ENCODE data around the gene PSMB11. TPM values are rescaled to one million over a fixed set of nuclear protein-coding genes. Genes with fewer than 3 reads are reported as not detected.
A peak's percentile ranks its signal among the peaks of the same experiment; 100 is the strongest.
"Not testable (repeated sequence)": the region's sequence is repeated elsewhere in the genome, so short reads cannot be mapped to it uniquely, and the experiment has no call there.

PSMB11 gene
- polyA plus RNA-seq, 2 donors = not detected

GRCh38 chr14:23002592-23002991 is 39.4 kb upstream of the PSMB11 start:
- Histone ChIP-seq H3K27me3 (ENCODE audit: control insufficient read depth in 1 of 2, insufficient read depth in 2 of 2, low read length in 2 of 2) (no peaks in the 10 kb centered on the region), H3K4me3 (ENCODE audit: low read depth in 1 of 2, low read length in 2 of 2) (no peak overlapping the region), H3K27ac (ENCODE audit: low read depth in 2 of 2, low read length in 1 of 2) (no peak overlapping the region), H3K36me3 (ENCODE audit: control insufficient read depth in 2 of 2, insufficient read depth in 2 of 2, low read length in 1 of 2) (no peaks in the 10 kb centered on the region), H3K9me3 (ENCODE audit: control insufficient read depth in 2 of 2, insufficient read depth in 1 of 2, low read depth in 1 of 2, low read length in 1 of 2) (no peaks in the 10 kb centered on the region), H3K4me1 (ENCODE audit: control insufficient read depth in 2 of 2, insufficient read depth in 2 of 2, low read length in 1 of 2) (no peaks in the 10 kb centered on the region)
- WGBS, 2 donors = 96 to 97% methylated on average over 3 of the region's 3 CpGs

- not testable (repeated sequence) for H3K9me3 ChIP-seq (ENCODE audit: control insufficient read depth in 2 of 2, insufficient read depth in 1 of 2, low read depth in 1 of 2, low read length in 1 of 2); H3K36me3 ChIP-seq (ENCODE audit: control insufficient read depth in 2 of 2, insufficient read depth in 2 of 2, low read length in 1 of 2); H3K4me1 ChIP-seq (ENCODE audit: control insufficient read depth in 2 of 2, insufficient read depth in 2 of 2, low read length in 1 of 2); H3K27me3 ChIP-seq (ENCODE audit: control insufficient read depth in 1 of 2, insufficient read depth in 2 of 2, low read length in 2 of 2); H3K4me3 ChIP-seq (ENCODE audit: low read depth in 1 of 2, low read length in 2 of 2); H3K27ac ChIP-seq (ENCODE audit: low read depth in 2 of 2, low read length in 1 of 2)
- 95 to 98% methylated on average over 4 of the region's 4 CpGs for WGBS, 2 donors
Measured at GRCh38 chr14:23004274-23004673, 37.7 kb upstream of the PSMB11 start.

GRCh38 chr14:23005451-23006187 is 36.4 kb upstream of the PSMB11 start:
- no peaks in the 10 kb centered on the region for H3K4me1 ChIP-seq (ENCODE audit: control insufficient read depth in 2 of 2, insufficient read depth in 2 of 2, low read length in 1 of 2)
- no peak overlapping the region for H3K27ac ChIP-seq (ENCODE audit: low read depth in 2 of 2, low read length in 1 of 2)
- H3K27me3 ChIP-seq (ENCODE audit: control insufficient read depth in 1 of 2, insufficient read depth in 2 of 2, low read length in 2 of 2) = no peaks in the 10 kb centered on the region
- H3K4me3 ChIP-seq (ENCODE audit: low read depth in 1 of 2, low read length in 2 of 2) = peak overlapping the region in 1 of 2 donors; percentile 84
- 71 to 72% methylated on average over 3 of the region's 3 CpGs for WGBS, 2 donors
- no peaks in the 10 kb centered on the region for H3K36me3 ChIP-seq (ENCODE audit: control insufficient read depth in 2 of 2, insufficient read depth in 2 of 2, low read length in 1 of 2)
- no peaks in the 10 kb centered on the region for H3K9me3 ChIP-seq (ENCODE audit: control insufficient read depth in 2 of 2, insufficient read depth in 1 of 2, low read depth in 1 of 2, low read length in 1 of 2)

GRCh38 chr14:23006188-23006534 is 35.9 kb upstream of the PSMB11 start:
- Histone ChIP-seq H3K9me3 (ENCODE audit: control insufficient read depth in 2 of 2, insufficient read depth in 1 of 2, low read depth in 1 of 2, low read length in 1 of 2) (no peaks in the 10 kb centered on the region), H3K36me3 (ENCODE audit: control insufficient read depth in 2 of 2, insufficient read depth in 2 of 2, low read length in 1 of 2) (no peaks in the 10 kb centered on the region), H3K4me1 (ENCODE audit: control insufficient read depth in 2 of 2, insufficient read depth in 2 of 2, low read length in 1 of 2) (no peaks in the 10 kb centered on the region), H3K4me3 (ENCODE audit: low read depth in 1 of 2, low read length in 2 of 2) (peak overlapping the region in 1 of 2 donors; percentile 84), H3K27me3 (ENCODE audit: control insufficient read depth in 1 of 2, insufficient read depth in 2 of 2, low read length in 2 of 2) (no peaks in the 10 kb centered on the region), H3K27ac (ENCODE audit: low read depth in 2 of 2, low read length in 1 of 2) (peak overlapping the region; percentile 93 to 99)
- WGBS, 2 donors = 40 to 51% methylated on average over 5 of the region's 5 CpGs

GRCh38 chr14:23006544-23007419 is 35.2 kb upstream of the PSMB11 start:
- Histone ChIP-seq H3K36me3 (ENCODE audit: control insufficient read depth in 2 of 2, insufficient read depth in 2 of 2, low read length in 1 of 2) (no peaks in the 10 kb centered on the region), H3K9me3 (ENCODE audit: control insufficient read depth in 2 of 2, insufficient read depth in 1 of 2, low read depth in 1 of 2, low read length in 1 of 2) (no peaks in the 10 kb centered on the region), H3K4me1 (ENCODE audit: control insufficient read depth in 2 of 2, insufficient read depth in 2 of 2, low read length in 1 of 2) (no peaks in the 10 kb centered on the region), H3K4me3 (ENCODE audit: low read depth in 1 of 2, low read length in 2 of 2) (peak overlapping the region; percentile 66 to 84), H3K27ac (ENCODE audit: low read depth in 2 of 2, low read length in 1 of 2) (peak overlapping the region; percentile 93 to 99), H3K27me3 (ENCODE audit: control insufficient read depth in 1 of 2, insufficient read depth in 2 of 2, low read length in 2 of 2) (no peaks in the 10 kb centered on the region)
- 1% methylated on average over 62 of the region's 62 CpGs for WGBS, 2 donors

GRCh38 chr14:23008831-23009230 is 33.2 kb upstream of the PSMB11 start:
- Histone ChIP-seq H3K4me3 (ENCODE audit: low read depth in 1 of 2, low read length in 2 of 2) (no peak overlapping the region), H3K36me3 (ENCODE audit: control insufficient read depth in 2 of 2, insufficient read depth in 2 of 2, low read length in 1 of 2) (no peaks in the 10 kb centered on the region), H3K9me3 (ENCODE audit: control insufficient read depth in 2 of 2, insufficient read depth in 1 of 2, low read depth in 1 of 2, low read length in 1 of 2) (no peaks in the 10 kb centered on the region), H3K27me3 (ENCODE audit: control insufficient read depth in 1 of 2, insufficient read depth in 2 of 2, low read length in 2 of 2) (no peaks in the 10 kb centered on the region), H3K4me1 (ENCODE audit: control insufficient read depth in 2 of 2, insufficient read depth in 2 of 2, low read length in 1 of 2) (no peaks in the 10 kb centered on the region), H3K27ac (ENCODE audit: low read depth in 2 of 2, low read length in 1 of 2) (no peak overlapping the region)
- WGBS, 2 donors = 24 to 37% methylated on average over 3 of the region's 3 CpGs

GRCh38 chr14:23009483-23009938 is 32.5 kb upstream of the PSMB11 start:
- Histone ChIP-seq H3K27me3 (ENCODE audit: control insufficient read depth in 1 of 2, insufficient read depth in 2 of 2, low read length in 2 of 2) (no peaks in the 10 kb centered on the region), H3K36me3 (ENCODE audit: control insufficient read depth in 2 of 2, insufficient read depth in 2 of 2, low read length in 1 of 2) (no peaks in the 10 kb centered on the region), H3K9me3 (ENCODE audit: control insufficient read depth in 2 of 2, insufficient read depth in 1 of 2, low read depth in 1 of 2, low read length in 1 of 2) (no peaks in the 10 kb centered on the region), H3K27ac (ENCODE audit: low read depth in 2 of 2, low read length in 1 of 2) (peak overlapping the region; percentile 51 to 94), H3K4me1 (ENCODE audit: control insufficient read depth in 2 of 2, insufficient read depth in 2 of 2, low read length in 1 of 2) (no peaks in the 10 kb centered on the region), H3K4me3 (ENCODE audit: low read depth in 1 of 2, low read length in 2 of 2) (peak overlapping the region in 1 of 2 donors; percentile 61)
- WGBS, 2 donors = 16 to 18% methylated on average over 8 of the region's 8 CpGs

GRCh38 chr14:23009939-23010726 is 31.9 kb upstream of the PSMB11 start, which contains the start of gene C14orf93:
TSS of gene C14orf93 (minus strand) at chr14:23010143. CDS start at chr14:22999023, 11,120 bp downstream.
- H3K27ac ChIP-seq (ENCODE audit: low read depth in 2 of 2, low read length in 1 of 2) = peak within 1 kb of the TSS; percentile 87 to 94

GRCh38 chr14:23013054-23013748 is 28.8 kb upstream of the PSMB11 start:
- H3K4me3 ChIP-seq (ENCODE audit: low read depth in 1 of 2, low read length in 2 of 2) = no peak overlapping the region

More at GRCh38 chr14:23009939-23010726, 31.9 kb upstream of the PSMB11 start, which contains the start of gene C14orf93:
- Histone ChIP-seq H3K4me3 (ENCODE audit: low read depth in 1 of 2, low read length in 2 of 2) (peak within 1 kb of the TSS; percentile 61 to 62), H3K9me3 (ENCODE audit: control insufficient read depth in 2 of 2, insufficient read depth in 1 of 2, low read depth in 1 of 2, low read length in 1 of 2) (no peaks in the 10 kb centered on the region), H3K36me3 (ENCODE audit: control insufficient read depth in 2 of 2, insufficient read depth in 2 of 2, low read length in 1 of 2) (no peaks in the 10 kb centered on the region), H3K27me3 (ENCODE audit: control insufficient read depth in 1 of 2, insufficient read depth in 2 of 2, low read length in 2 of 2) (no peaks in the 10 kb centered on the region), H3K4me1 (ENCODE audit: control insufficient read depth in 2 of 2, insufficient read depth in 2 of 2, low read length in 1 of 2) (no peaks in the 10 kb centered on the region)
- whole genome bisulfite sequencing, 2 donors = 1 to 2% methylated on average over 39 to 40 of the region's 40 CpGs

More at GRCh38 chr14:23013054-23013748, 28.8 kb upstream of the PSMB11 start:
- H3K36me3 ChIP-seq (ENCODE audit: control insufficient read depth in 2 of 2, insufficient read depth in 2 of 2, low read length in 1 of 2) = no peaks in the 10 kb centered on the region
- no peaks in the 10 kb centered on the region for H3K27me3 ChIP-seq (ENCODE audit: control insufficient read depth in 1 of 2, insufficient read depth in 2 of 2, low read length in 2 of 2)
- H3K4me1 ChIP-seq (ENCODE audit: control insufficient read depth in 2 of 2, insufficient read depth in 2 of 2, low read length in 1 of 2) = no peaks in the 10 kb centered on the region
- H3K9me3 ChIP-seq (ENCODE audit: control insufficient read depth in 2 of 2, insufficient read depth in 1 of 2, low read depth in 1 of 2, low read length in 1 of 2) = no peaks in the 10 kb centered on the region
- 67 to 76% methylated on average over 6 of the region's 6 CpGs for WGBS, 2 donors
- no peak overlapping the region for H3K27ac ChIP-seq (ENCODE audit: low read depth in 2 of 2, low read length in 1 of 2)

Data from esophagus (tissue), 2 donors.